HG02970 (cell line): ENCODE measurements around the gene VENTX.

ENCODE experiments used
- ATAC-seq: cut with Tn5 transposase; IDR thresholded peaks from one replicate; pipeline ENCODE4 v1.9.1; 2021; ENCODE audit warnings: mild to moderate bottlenecking, moderate library complexity, moderate number of reproducible peaks; ENCODE audit not compliant: unreplicated experiment, low FRiP score

The VENTX gene

GRCh38 chr10:133280391-133281059, 42.9 kb downstream of the VENTX start:
- ATAC-seq = no peak

- ATAC-seq = no peak
Measured at GRCh38 chr10:133281084-133281483, 43.4 kb downstream of the VENTX start.

- no peak for ATAC-seq
Measured at GRCh38 chr10:133281628-133282372, 44.1 kb downstream of the VENTX start.

- ATAC-seq = no peak
Measured at GRCh38 chr10:133282846-133283390, 45.3 kb downstream of the VENTX start.

GRCh38 chr10:133283931-133284330, 46.3 kb downstream of the VENTX start:
- ATAC-seq = no peak

GRCh38 chr10:133285217-133285616, 47.6 kb downstream of the VENTX start:
- no peak for ATAC-seq

GRCh38 chr10:133286366-133286765, 48.7 kb downstream of the VENTX start:
- ATAC-seq = no peak

- ATAC-seq = no peak
Measured at GRCh38 chr10:133287832-133288500, 50.3 kb downstream of the VENTX start.

- no peak for ATAC-seq
Measured at GRCh38 chr10:133289761-133290160, 52.1 kb downstream of the VENTX start.
